OCI-M1 (cell line): Measurements from ENCODE around the gene LAMTOR2.
"Not testable (repeated sequence)": the region's sequence is repeated elsewhere in the genome, so short reads cannot be mapped to it uniquely, and the experiment has no call there.

Experiments used
- DNase-seq: peaks from one replicate; lab custom pipeline; 2025; lab: John Stamatoyannopoulos, UW

LAMTOR2 gene

GRCh38 chr1:156052862-156053767 lies 1.5 kb upstream of the LAMTOR2 start:
- DNase-seq: peak; percentile 82

- DNase-seq: peak; percentile 95
Measured at GRCh38 chr1:156053768-156054499, 648 bp upstream of the LAMTOR2 start, which contains the start of gene UBQLN4. TSS of gene UBQLN4 (minus strand) at chr1:156053798. CDS start at chr1:156053701, 97 bp downstream.

DNA sequence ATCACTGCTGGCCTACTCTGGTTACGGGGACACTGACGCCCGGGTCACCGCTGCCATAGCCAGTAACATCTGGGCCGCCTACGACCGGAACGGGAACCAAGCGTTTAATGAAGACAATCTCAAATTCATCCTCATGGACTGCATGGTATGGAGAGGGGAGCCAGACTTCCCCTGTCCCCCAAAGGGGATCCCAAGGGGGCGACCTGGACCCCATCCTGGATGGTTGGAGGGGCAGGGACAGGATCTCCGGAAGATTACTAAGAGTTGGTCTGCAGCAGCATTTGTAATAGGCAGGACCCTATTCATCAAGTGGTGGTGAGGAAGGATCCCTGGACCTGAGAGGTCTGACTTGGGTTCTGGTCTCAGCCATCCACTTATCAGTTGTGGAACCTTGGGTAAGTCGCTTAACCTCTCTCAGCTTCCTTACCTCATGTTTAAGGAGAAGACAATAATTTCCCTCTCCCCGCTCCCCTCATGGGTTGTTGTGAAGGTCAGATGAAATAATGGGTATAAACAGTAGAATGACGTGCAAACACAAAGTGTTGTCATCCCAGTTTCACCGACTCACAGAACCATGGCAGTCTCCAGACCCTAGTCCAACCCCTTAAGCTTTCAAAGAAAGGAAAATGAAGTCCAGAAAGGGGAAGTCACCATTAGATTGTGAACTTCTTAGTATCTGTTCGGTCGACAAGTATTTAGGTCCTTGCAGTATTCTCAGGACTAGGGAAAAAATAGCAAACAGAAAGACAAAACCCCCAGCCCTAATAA lies 883 bp downstream of the LAMTOR2 start:
- DNase-seq: peak; percentile 77

DNA sequence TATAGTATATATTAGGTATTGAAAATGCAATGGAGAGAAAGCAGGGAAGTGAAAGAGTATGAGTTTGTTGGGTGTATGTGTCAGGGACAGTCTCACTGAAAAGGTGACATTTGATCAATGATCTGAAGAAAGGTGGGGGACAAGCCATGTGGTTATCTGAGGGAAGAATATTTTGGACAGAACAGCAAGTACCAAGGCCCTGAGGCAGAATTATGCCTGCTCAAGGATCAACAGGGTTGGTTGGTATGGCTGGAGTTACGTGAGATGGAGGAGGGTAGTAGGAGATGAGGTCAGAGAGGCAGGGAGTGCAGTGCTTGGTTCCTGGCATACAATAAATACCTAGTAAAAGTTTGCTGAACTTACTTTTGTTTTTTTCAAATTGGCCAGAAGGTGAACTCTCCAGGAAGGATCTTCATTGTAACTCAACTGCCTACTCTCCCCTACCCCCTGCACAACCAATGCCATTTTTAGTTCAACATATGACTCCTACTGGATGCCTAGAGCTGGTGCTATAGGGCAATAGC lies 1.8 kb downstream of the LAMTOR2 start:
- peak; percentile 17 for DNase-seq

DNA sequence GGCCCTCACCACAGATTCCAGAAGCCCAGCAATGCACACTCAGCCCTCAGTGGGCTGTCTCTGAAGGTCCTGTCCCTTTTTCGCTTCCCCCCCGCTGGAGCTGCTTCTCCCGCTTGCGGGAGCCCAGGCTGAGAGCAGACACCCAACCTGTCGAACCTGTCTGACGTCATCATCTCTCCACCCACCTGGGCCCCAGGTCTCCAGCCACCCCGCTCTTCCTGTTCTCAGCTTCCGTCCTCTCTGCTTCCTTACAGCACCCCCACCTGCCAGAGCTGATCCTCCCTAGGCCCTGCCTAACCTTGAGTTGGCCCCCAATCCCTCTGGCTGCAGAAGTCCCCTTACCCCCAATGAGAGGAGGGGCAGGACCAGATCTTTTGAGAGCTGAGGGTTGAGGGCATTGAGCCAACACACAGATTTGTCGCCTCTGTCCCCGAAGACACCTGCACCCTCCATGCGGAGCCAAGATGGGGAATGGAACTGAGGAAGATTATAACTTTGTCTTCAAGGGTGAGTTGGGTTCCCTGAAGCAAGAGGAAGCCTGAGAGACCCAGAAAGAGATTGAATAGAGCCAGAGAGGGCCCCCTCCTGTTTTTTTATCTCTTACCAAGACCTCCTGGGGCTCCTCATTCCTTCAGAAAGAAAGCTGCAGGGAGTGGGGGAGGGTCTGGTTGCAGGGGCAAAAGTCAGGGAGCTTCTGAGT lies 6.5 kb downstream of the LAMTOR2 start, which contains the start of gene RAB25:
RAB25 (plus strand) TSS at position 224 of the 700 bp plus-strand sequence; CDS start at position 465, 241 bp downstream.
- no peak for DNase-seq

GRCh38 chr1:156062189-156062588 lies 7.6 kb downstream of the LAMTOR2 start:
- no peak for DNase-seq

DNA sequence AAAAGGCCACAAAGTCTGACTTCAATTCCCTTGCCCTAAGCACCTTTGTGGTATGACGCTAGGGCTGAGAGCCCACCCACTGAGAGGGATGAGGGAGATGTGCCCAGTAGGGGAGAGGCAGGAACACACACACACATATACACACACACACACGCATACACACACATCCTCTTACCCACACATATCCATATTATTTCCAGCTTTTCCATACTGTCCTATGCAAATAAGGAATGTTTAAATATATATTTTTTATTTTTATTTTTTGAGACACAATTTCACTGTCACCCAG lies 9.4 kb downstream of the LAMTOR2 start:
- DNase-seq: no peak

DNA sequence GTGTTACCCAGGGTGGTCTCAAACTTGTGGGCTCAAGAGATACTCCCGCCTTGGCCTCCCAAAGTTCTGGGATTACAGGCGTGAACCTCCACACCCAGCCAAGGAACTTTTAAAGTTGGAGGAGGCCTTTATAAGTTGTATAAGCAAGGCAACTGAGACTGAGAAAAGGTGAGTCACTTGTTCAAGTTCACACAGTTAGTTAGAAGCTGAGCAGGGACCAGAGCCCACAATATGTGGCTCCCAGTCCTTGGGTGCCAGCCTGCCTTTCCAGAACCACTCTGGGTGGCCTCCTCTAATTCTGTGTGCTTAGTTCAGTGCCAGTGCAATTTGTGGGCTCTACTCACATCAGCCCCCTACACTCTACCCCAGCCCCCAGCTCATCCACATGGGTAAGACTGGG lies 10.0 kb downstream of the LAMTOR2 start:
- no peak for DNase-seq

DNA sequence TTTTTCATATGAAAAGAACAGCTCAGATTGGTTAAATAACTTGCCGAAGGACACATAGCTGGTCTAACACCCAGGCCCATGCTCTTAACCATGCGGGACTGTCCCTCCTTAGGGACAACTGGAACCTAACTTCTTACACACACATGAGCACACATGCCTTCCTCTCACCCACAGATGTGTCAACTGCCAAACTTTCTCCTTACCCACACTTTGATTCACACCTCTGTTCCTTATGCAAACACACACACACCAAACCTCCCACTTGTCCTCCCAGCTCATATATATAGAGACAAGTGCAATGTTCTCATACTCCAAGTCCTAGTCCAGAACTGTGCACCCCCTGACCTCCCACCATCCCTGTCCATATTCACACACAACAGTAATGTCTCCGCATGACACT lies 10.6 kb downstream of the LAMTOR2 start:
- DNase-seq: no peak

GRCh38 chr1:156065871-156066270 lies 11.3 kb downstream of the LAMTOR2 start:
- no peak for DNase-seq

DNA sequence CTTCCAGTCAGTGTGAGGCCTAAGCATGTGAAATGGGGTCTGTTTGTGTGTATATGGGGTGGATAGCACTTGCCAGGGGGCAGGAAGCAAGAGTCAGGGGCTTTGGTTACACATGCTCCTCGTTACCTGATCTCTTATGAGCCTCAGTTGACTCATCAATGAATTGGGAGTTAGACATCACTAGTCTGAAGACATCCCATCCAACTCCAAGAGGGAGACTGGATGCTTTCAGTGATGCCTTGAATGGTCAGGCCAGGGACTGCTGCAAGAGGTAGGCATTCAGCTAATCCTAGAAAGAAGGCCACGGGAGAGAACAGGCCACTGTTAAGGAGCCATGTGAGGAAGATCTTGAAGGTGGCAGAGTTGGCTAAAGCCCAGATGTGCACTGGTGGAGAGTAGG lies 12.7 kb downstream of the LAMTOR2 start:
- no peak for DNase-seq

- no peak for DNase-seq
Measured at GRCh38 chr1:156069490-156070455, 15.2 kb downstream of the LAMTOR2 start.

- no peak for DNase-seq
Measured at GRCh38 chr1:156070548-156070947, 16.0 kb downstream of the LAMTOR2 start.

DNA sequence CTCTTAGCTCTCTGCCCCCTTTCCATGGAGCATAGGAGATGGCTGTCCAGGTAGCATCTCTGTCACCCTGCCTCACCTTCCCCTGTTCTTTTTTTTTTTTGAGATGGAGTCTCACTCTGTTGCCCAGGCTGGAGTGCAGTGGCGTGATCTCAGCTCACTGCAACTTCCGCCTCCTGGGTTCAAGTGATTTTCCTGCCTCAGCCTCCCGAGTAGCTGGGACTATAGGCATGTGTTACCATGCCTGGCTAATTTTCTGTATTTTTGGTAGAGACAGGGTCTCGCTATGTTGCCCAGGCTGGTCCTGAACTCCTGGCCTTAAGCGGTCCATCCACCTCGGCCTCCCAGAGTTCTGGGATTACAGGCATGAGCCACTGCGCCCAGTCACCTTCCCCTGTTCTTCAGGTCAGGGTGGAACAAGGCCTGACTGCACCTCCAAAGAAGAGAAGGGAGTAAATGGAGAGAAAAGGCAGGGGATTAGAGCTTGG lies 16.8 kb downstream of the LAMTOR2 start:
- not testable (repeated sequence) for DNase-seq

DNA sequence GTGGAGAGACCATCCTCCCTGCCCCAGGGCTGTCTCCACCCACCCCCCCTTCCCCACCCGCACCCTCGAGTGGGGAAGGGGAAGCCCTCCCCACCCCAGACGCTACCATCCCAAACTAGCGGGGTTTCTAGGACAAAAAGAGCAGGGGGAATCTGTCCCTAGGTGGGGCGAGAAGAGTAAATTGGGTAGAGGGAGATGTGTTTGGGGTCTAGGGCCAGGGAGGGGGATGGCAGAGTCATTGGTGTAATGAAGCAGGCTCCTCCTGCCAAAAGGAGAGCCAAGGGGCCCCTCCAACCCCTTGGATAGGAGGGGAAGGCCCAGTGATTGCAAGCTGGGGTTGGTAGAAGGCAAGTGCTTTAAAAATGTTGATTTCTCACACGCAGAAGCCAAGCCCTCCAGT lies 17.7 kb downstream of the LAMTOR2 start:
- no peak for DNase-seq

DNA sequence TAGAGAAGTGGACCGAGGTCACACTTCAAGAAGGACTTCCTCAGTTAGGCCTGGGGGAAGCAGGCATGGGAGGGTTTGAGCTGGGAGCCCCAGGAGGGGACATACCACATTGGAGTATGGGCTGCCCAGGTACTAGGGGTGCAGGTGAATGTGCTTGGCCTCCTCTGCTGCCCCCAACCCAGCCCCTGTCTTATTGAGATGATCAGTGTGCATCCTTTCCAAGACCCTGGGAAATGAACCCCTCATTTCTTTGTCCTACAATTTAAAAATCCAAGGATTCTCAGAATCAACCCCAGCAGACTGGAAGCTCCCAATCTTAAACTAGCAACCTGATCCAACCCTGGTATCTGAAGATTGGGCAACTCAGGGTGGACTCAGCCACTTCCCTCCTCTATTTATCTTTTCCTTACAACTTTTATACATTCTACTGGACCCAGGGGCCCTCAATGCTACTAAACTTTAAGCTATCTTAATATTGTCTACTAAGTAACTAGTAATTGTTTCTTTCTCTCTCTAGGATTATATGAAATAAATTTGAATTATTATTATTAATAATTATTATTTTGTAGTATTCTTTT lies 18.6 kb downstream of the LAMTOR2 start:
- DNase-seq: no peak

GRCh38 chr1:156073740-156074139 lies 19.2 kb downstream of the LAMTOR2 start:
- no peak for DNase-seq

- no peak for DNase-seq
Measured at GRCh38 chr1:156074661-156075060, 20.1 kb downstream of the LAMTOR2 start.

GRCh38 chr1:156075162-156075561 lies 20.6 kb downstream of the LAMTOR2 start:
- DNase-seq: no peak

DNA sequence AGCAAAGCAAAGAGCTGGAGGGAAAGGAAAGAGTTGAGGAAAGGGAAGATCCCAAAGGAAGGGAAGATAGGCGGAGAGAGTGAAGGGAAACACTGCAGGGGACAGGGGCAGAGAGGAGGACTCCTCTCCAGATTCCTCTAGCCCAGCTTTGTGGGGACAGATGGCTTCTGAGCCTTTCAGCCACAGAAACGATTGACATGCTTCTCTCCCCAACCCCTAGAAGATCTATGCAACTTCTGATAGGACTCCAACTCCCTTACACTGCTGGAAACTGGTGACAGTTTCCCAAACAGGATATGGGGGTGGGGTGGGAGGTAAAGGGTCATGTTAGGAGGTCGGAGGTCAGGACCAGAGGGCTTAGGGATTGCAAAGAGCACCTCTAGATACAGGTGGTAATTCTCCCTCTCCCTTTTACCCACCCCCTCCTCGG lies 21.2 kb downstream of the LAMTOR2 start:
- no peak for DNase-seq
